GM12878 (cell line): Measurements from ENCODE around the gene STEAP4. TPM values are rescaled to one million over a fixed set of nuclear protein-coding genes. Genes with fewer than 3 reads are reported as not detected.

Experiments used
- ATAC-seq: fragments of 200-7000 bp; cut with Tn5 transposase; 3 replicates; pipeline ENCODE4 v1.9.1; 2020; ENCODE audit warnings: mild to moderate bottlenecking, moderate library complexity
- BruUV-seq: library from RNA; stranded (reverse); fragments of 400-500 nt; replicated peaks from 2 replicates; lab custom pipeline; 2021; lab: Mats Ljungman, UMichigan
- CTCF ChIA-PET: fragments of 300-600 bp; sonication (Branson Sonifier 250); formaldehyde crosslinking; extraction: SDS; loops from one replicate; lab custom pipeline; 2021; ENCODE audit warnings: inconsistent platforms; lab: Yijun Ruan, JAX
- POLR2A ChIA-PET: fragments of 350-600 bp; formaldehyde crosslinking; extraction: SDS; loops from one replicate; lab custom pipeline; 2021; ENCODE audit warnings: inconsistent platforms; lab: Charles Lee
- RAD21 ChIA-PET: fragments of 300-600 bp; sonication (Branson Sonifier 250); formaldehyde crosslinking; loops from one replicate; lab custom pipeline; 2023; ENCODE audit warnings: antibody characterized with exemption; ENCODE audit not compliant: unreplicated experiment; lab: Charles Lee
- SMC1A ChIA-PET: fragments of 300-600 bp; sonication (Branson Sonifier 250); formaldehyde crosslinking; loops from one replicate; lab custom pipeline; 2023; ENCODE audit not compliant: unreplicated experiment, uncharacterized antibody; lab: Charles Lee
- DNase-seq: peaks from one replicate; pipeline ENCODE4 v3.0.0-alpha.2; 2011; ENCODE audit warnings: low read depth, low spot score
- FAIRE-seq: peaks from 3 replicates; lab custom pipeline; 2011; peaks lifted over from hg19 to GRCh38; lab: Jason Lieb, UNC
- H2AFZ ChIP-seq: 2 replicates; pipeline ENCODE4 v1.6.0; 2011; ENCODE audit warnings: low read depth, low read length, control low read depth; ENCODE audit not compliant: control insufficient read depth
- H3K27ac ChIP-seq: 2 replicates; pipeline ENCODE4 v1.5.1; 2011; ENCODE audit warnings: control low read depth; ENCODE audit not compliant: control insufficient read depth, insufficient read depth
- H3K27me3 ChIP-seq, 2 experiments: replicated peaks in 1 of 2; 2 replicates each; pipeline versions ENCODE4 v1.6.0 to v1.6.1; 2011; ENCODE audit warnings: low read length in 1 of 2; ENCODE audit not compliant: control insufficient read depth in 2 of 2, insufficient read depth in 2 of 2
- H3K36me3 ChIP-seq, 2 experiments: 2 replicates each; pipeline ENCODE4 v1.5.1; 2011; ENCODE audit warnings: low read length in 1 of 2; ENCODE audit not compliant: control insufficient read depth in 2 of 2, insufficient read depth in 2 of 2
- H3K4me1 ChIP-seq: 2 replicates; pipeline ENCODE4 v1.6.1; 2011; ENCODE audit warnings: mild to moderate bottlenecking, low read length, moderate library complexity, mixed read lengths; ENCODE audit not compliant: control insufficient read depth, insufficient read depth
- H3K4me2 ChIP-seq: 2 replicates; pipeline ENCODE4 v1.6.0; 2011; ENCODE audit warnings: control low read depth; ENCODE audit not compliant: control insufficient read depth, insufficient read depth
- H3K4me3 ChIP-seq: fragments of 200-600 bp; sonication (generic); 2 replicates; pipeline ENCODE4 v1.5.1; 2016
- H3K79me2 ChIP-seq: 2 replicates; pipeline ENCODE4 v1.6.0; 2011; ENCODE audit warnings: low read length; ENCODE audit not compliant: control insufficient read depth, insufficient read depth
- H3K9ac ChIP-seq: 2 replicates; pipeline ENCODE4 v1.8.0; 2011; ENCODE audit warnings: low read length, control low read depth, mixed read lengths; ENCODE audit not compliant: control insufficient read depth, insufficient read depth
- H3K9me3 ChIP-seq: replicated peaks from 3 replicates; pipeline ENCODE4 v1.5.1; 2011; ENCODE audit warnings: mild to moderate bottlenecking, low read length; ENCODE audit not compliant: control insufficient read depth, insufficient read depth
- H4K20me1 ChIP-seq: 2 replicates; pipeline ENCODE4 v1.6.0; 2011; ENCODE audit not compliant: control insufficient read depth, insufficient read depth
- BRCA1 ChIP-seq: IDR thresholded peaks from 2 replicates; pipeline ENCODE4 v1.6.1; 2011; ENCODE audit warnings: low read depth, low read length, improper control_type of control experiment
- FOXK2 ChIP-seq: fragments of 450-650 bp; IDR thresholded peaks from 2 replicates; pipeline ENCODE4 v1.6.1; 2017; ENCODE audit warnings: mild to moderate bottlenecking, moderate library complexity
- GABPA ChIP-seq: IDR thresholded peaks from 2 replicates; pipeline ENCODE4 v1.6.1; 2014; ENCODE audit warnings: antibody characterized with exemption, low read depth, mild to moderate bottlenecking, inconsistent platforms
- NFXL1 ChIP-seq: fragments of 450-650 bp; IDR thresholded peaks from 2 replicates; pipeline ENCODE4 v1.6.1; 2017; ENCODE audit warnings: antibody characterized with exemption, mild to moderate bottlenecking, borderline replicate concordance
- POLR2AphosphoS2 ChIP-seq: IDR thresholded peaks from 2 replicates; pipeline ENCODE4 v1.6.1; 2011; ENCODE audit warnings: low read depth, mild to moderate bottlenecking, low read length, improper control_type of control experiment, moderate library complexity
- SRF ChIP-seq, 2 experiments: IDR thresholded peaks; 2 replicates each; pipeline ENCODE4 v1.6.1; 2011; ENCODE audit warnings: low read depth in 2 of 2, low read length in 2 of 2, mild to moderate bottlenecking in 1 of 2, moderate library complexity in 1 of 2
- TARDBP ChIP-seq: IDR thresholded peaks from 2 replicates; pipeline ENCODE4 v1.6.1; 2016; ENCODE audit warnings: borderline replicate concordance
- USF1 ChIP-seq: IDR thresholded peaks from 2 replicates; pipeline ENCODE4 v1.6.1; 2011; ENCODE audit warnings: borderline replicate concordance, low read depth, mild to moderate bottlenecking, moderate library complexity, mixed read lengths, low read length; ENCODE audit not compliant: insufficient read depth; ENCODE audit errors: extremely low read length
- ZBTB40 ChIP-seq: fragments of 450-650 bp; IDR thresholded peaks from 2 replicates; pipeline ENCODE4 v1.6.1; 2016; ENCODE audit warnings: mild to moderate bottlenecking, moderate library complexity, borderline replicate concordance
- WGBS: methylation state at CpG from one replicate; pipeline ENCODE4 v1.1.6; 2016; ENCODE audit warnings: low lambda C conversion rate; ENCODE audit not compliant: insufficient replicate concordance, insufficient coverage; ENCODE audit errors: missing lambda C conversion rate; 5-methylcytosine and 5-hydroxymethylcytosine counted together
- in situ Hi-C: fragments of 300-500 bp; cut with MboI; formaldehyde crosslinking; loops from 9 replicates; pipeline ENCODE4 v1.14.3; 2018; ENCODE audit warnings: mixed read lengths
- intact Hi-C: fragments of 100-400 bp; cut with micrococcal nuclease; formaldehyde crosslinking; loops from one replicate; pipeline ENCODE4 v1.14.2; 2022; ENCODE audit not compliant: unreplicated experiment
- polyA plus RNA-seq, 11 experiments: library from polyadenylated mRNA; depleted of rRNA in 4 of 11; unstranded in 6 of 11; stranded (reverse) in 5 of 11; fragments of >200 nt; fragmentation: Nextera tagmentation in 4 of 11; fragmentation: Illumina TruSeq in 1 of 11; extraction: Ambion mirVana in 4 of 11; extraction: Trizol in 1 of 11; gene quantifications; 1 replicate in 1 of 11; 2 replicates in 10 of 11; pipeline versions ENCODE4 v1.2.1 to v1.2.3, GENCODE V29; 2011 to 2016; ENCODE audit warnings: inconsistent platforms in 2 of 11, missing spikeins in 2 of 11, low read depth in 1 of 11
- total RNA-seq, 4 experiments: library from RNA; depleted of rRNA in 3 of 4; stranded (reverse); fragments of >200 nt in 3 of 4; fragmentation: Illumina TruSeq in 1 of 4; extraction: Trizol in 1 of 4; gene quantifications; 2 replicates each; pipeline versions ENCODE4 v1.2.1 to v1.2.3, GENCODE V29; 2013 to 2021
- TF ChIP-seq, protein P1 (sequence below): IDR thresholded peaks from 2 replicates; pipeline ENCODE4 v1.6.1; 2012; ENCODE audit warnings: low read depth, low read length, improper control_type of control experiment

Gene STEAP4
- total and polyA plus RNA-seq, 10 of the 15 experiments (the other 5 are each of a cell fraction or from before 2014, with no cell fraction given): 0.13 TPM; not detected in 9

DNA sequence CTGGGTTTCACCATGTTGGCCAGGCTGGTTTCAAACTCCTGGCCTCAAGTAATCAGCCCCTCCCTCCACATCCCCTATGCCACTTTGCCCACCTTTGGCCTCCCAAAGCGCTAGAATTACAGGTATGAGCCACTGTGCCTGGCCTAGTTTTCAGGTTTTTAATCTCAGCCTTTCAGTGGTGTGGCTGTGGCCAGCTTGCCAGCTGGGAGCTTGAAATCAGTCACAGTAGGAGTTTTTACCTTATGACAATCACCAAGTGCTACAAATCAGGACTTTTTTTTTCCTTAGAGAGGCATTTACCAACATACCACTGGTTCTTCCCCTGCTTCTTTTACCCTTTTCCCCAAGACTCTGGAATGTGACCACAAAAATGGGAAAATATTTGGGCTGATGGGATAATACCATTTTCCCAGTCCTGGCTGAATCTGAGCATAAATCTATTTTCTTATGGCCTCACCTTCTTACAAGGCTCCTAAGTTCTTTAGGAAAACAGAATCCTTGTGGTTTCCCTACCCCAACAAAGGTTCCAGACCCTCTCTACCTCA, 6.2 kb downstream of the STEAP4 start:
- no peak overlapping the region for H3K27ac ChIP-seq
- BruUV-seq: no TSS peak
- SMC1A ChIA-PET: interaction anchor here (0.6 to 1.6 kb wide), 7 partner anchors 15 to 246 kb away, joined by 3 to 5 read pairs (median 4); no protein-coding TSS in a partner anchor
- H3K4me1 ChIP-seq: no peaks in the 10 kb centered on the region
- no peak for ATAC-seq
- intact Hi-C loops (no loop called here), in situ Hi-C loops (no loop called here)
- H3K4me2 ChIP-seq: no peak overlapping the region
- H2AFZ ChIP-seq: no peak overlapping the region
- 14% methylated on average over 1 of the region's 1 CpG for WGBS
- DNase-seq: no peak
- no peaks in the 10 kb centered on the region for H3K36me3 ChIP-seq
- no peak overlapping the region for H3K4me3 ChIP-seq
- CTCF ChIA-PET: interaction anchor here (0.7 to 4.6 kb wide), 2 partner anchors 57 to 63 kb away, joined by 4 to 20 read pairs; no protein-coding TSS in a partner anchor
- no peak for TF ChIP-seq GABPA
- TF ChIP-seq FOXK2: no peak
- TF ChIP-seq, all 136 proteins: peak for 0
- Histone ChIP-seq H4K20me1 (no peaks in the 10 kb centered on the region), H3K9ac (no peak overlapping the region), H3K9me3 (no peaks in the 10 kb centered on the region), H3K79me2 (no peaks in the 10 kb centered on the region), H3K27me3 (peaks cover 0 to 2% of the 10 kb centered on the region in 2 experiments; a peak in 1 of 4 replicates)
- FAIRE-seq: no peak
- ChIA-PET RAD21 (no interaction called here), POLR2A (no interaction called here)

DNA sequence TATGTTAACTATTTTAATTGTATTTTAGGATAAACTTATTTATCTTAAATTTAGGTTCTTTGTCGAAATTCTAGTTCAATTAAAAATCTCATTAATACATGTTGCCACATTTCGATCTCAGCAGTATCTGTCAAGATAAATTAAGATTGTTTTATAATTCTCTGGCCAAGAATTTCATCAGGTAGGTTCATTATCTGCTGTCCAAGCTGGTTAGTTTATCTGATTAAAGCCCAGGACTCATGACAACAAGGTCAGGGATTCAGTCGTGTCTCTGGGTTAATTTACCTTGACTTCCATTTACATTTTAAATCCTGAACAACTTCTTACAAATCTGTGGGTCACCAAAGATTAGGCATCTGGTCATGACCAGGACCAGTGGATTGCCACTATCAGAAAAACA, 7.6 kb downstream of the STEAP4 start:
- ChIA-PET CTCF (interaction anchor here (1.2 to 4.6 kb wide), 2 partner anchors 11 to 56 kb away, joined by 3 to 20 read pairs; no protein-coding TSS in a partner anchor), SMC1A (interaction anchor here (1.2 to 1.7 kb wide), 2 partner anchors 11 to 56 kb away, joined by 3 to 4 read pairs; no protein-coding TSS in a partner anchor), RAD21 (interaction anchor here (1.2 to 1.3 kb wide), 2 partner anchors 9 to 59 kb away, joined by 3 to 4 read pairs; no protein-coding TSS in a partner anchor), POLR2A (no interaction called here)
- FAIRE-seq: no peak
- Histone ChIP-seq H3K9ac (no peak overlapping the region), H3K4me1 (no peaks in the 10 kb centered on the region), H3K36me3 (no peaks in the 10 kb centered on the region), H3K4me2 (no peak overlapping the region), H3K4me3 (no peak overlapping the region), H3K27me3 (no peaks in the 10 kb centered on the region), H3K27ac (no peak overlapping the region), H3K79me2 (no peaks in the 10 kb centered on the region), H4K20me1 (no peaks in the 10 kb centered on the region), H2AFZ (no peak overlapping the region), H3K9me3 (no peaks in the 10 kb centered on the region)
- intact Hi-C loops: no loop called here
- ATAC-seq: no peak
- in situ Hi-C loops: no loop called here
- no peak for DNase-seq
- BruUV-seq: no TSS peak
- WGBS: 0% methylated on average over 3 of the region's 3 CpGs
- TF ChIP-seq USF1: no peak
- TF ChIP-seq POLR2AphosphoS2: no peak
- no peak for TF ChIP-seq ZBTB40
- TF ChIP-seq NFXL1: no peak
- TF ChIP-seq BRCA1: no peak
- TF ChIP-seq, protein P1, sequence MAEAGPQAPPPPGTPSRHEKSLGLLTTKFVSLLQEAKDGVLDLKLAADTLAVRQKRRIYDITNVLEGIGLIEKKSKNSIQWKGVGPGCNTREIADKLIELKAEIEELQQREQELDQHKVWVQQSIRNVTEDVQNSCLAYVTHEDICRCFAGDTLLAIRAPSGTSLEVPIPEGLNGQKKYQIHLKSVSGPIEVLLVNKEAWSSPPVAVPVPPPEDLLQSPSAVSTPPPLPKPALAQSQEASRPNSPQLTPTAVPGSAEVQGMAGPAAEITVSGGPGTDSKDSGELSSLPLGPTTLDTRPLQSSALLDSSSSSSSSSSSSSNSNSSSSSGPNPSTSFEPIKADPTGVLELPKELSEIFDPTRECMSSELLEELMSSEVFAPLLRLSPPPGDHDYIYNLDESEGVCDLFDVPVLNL: no peak
- TF ChIP-seq TARDBP: no peak
- TF ChIP-seq SRF (IDR thresholded peaks at IDR 0.05; ENCODE audit: low read depth in 2 of 2, low read length in 2 of 2): no peak
